Measurements from ENCODE around the gene KIF1B.

DNA sequence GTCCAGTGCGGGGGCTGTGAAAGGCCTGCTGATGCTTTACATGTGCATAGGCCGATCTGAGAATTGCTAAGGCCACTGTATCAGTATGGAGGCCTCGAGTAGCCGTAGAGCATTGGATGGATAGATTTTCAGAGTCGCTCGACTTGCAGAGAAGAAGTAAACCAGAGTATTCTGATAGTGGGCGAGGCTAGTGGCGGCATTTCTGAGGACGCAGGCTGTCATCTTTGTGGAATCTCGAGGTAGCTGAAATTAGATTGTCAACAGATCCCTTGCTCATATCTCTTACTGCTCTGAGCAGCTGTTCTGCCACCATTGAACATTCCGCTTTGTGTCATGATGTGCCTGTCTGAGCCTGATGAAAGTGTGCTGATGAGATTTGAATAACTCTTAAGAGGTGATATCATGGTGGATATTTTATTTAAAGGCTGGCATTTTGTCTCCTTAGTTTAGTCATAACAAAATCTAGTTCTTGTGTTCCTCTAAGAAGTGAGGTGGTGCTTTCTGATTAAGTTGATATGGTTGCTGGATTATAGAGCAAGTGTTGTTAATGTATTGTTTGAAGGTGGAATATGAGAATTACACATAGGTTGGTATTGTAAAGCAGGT lies 1.5 kb downstream of the KIF1B start:
- no peak for TF ChIP-seq POLR2A (IDR thresholded peaks at IDR 0.05)
- TF ChIP-seq EP300 (IDR thresholded peaks at IDR 0.05), result no peak
- TF ChIP-seq, protein P1, sequence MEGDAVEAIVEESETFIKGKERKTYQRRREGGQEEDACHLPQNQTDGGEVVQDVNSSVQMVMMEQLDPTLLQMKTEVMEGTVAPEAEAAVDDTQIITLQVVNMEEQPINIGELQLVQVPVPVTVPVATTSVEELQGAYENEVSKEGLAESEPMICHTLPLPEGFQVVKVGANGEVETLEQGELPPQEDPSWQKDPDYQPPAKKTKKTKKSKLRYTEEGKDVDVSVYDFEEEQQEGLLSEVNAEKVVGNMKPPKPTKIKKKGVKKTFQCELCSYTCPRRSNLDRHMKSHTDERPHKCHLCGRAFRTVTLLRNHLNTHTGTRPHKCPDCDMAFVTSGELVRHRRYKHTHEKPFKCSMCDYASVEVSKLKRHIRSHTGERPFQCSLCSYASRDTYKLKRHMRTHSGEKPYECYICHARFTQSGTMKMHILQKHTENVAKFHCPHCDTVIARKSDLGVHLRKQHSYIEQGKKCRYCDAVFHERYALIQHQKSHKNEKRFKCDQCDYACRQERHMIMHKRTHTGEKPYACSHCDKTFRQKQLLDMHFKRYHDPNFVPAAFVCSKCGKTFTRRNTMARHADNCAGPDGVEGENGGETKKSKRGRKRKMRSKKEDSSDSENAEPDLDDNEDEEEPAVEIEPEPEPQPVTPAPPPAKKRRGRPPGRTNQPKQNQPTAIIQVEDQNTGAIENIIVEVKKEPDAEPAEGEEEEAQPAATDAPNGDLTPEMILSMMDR (IDR thresholded peaks at IDR 0.05), result no peak
